NCI-H2196 treated with DMSO at 0.1 percent for 48 hours (cell line): ENCODE measurements around the gene PLK1.
"Not testable (repeated sequence)": the region's sequence is repeated elsewhere in the genome, so short reads cannot be mapped to it uniquely, and the experiment has no call there.

ENCODE experiments used
- DNase-seq: peaks from one replicate; lab custom pipeline; 2025; ENCODE audit not compliant: unreplicated experiment; lab: John Stamatoyannopoulos, UW

Gene PLK1

DNA sequence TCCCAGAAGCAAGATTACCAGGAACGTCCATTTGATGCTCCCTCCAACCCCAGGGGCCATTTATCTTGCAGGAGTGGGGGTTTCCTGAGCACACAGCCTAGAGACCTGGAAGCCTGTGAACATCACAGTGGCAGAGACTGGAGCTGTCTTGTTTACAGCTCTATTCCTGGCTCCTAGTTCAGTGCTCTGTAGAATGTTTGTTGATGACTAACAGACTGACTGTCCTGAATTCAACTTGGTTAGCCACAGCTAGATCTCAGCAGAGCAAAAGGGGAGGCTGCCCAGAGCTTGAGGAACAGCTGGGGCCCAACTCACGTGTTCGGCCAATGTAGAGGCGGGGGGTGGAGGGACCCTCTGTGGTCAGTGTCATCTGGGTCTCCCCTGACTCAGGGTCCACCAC, 27.8 kb downstream of the PLK1 start:
- no peak for DNase-seq

DNA sequence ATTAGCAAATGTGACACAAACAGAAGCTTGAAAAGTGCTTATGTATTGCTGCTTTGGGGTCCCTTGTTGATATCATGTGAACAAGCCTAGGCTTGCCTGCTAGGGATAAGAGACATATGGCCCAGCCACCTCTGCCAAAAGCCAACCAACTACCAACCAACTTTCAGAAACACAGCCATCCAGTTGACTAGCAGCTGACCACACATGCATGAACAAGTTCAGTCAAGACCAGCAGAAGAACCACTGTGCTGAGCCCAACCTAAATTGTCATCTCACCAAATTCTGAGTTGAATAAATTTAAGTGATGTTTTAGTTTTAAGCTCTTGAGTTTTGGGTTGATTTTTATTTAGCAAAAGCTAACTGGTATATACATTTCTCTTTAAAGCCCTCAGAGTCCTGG, 30.8 kb downstream of the PLK1 start:
- no peak for DNase-seq

DNA sequence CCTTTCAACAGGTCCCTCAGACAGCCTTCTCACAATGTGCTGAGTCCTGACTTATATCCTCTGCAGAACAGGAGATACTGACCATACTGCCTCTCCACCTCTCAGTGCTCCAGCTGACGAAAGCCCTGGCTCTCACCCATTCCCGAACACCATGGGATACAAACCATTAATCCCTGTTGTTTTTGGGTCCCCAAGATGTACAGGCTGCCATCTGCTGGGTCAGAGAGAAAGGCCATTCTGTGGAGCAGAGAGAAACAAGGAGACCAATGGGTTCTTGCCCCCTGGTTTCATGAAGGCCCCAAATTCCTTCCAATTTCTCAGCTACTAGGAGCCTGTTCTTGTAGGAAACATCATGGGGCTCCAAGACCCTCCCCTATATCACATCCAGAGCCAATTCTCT, 31.3 kb downstream of the PLK1 start:
- DNase-seq: no peak

DNA sequence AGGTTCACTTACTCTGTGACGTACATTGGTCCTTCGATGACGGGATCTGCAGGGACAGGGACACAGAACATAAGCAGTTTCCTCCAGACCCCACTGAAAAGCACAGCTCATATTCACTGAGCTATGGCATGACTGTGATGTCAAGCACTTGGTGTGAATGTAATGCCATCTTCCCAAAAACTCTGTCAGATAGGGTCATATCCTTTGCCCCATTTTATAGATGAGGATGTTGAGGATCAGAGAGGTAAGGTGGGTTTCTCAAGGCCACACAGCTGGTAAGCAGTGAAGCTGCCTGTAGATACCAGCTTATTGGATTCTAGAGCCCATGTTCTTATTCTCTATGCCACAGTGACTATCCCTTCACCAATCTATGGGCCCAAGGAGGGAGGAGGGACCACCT, 31.8 kb downstream of the PLK1 start:
- no peak for DNase-seq

DNA sequence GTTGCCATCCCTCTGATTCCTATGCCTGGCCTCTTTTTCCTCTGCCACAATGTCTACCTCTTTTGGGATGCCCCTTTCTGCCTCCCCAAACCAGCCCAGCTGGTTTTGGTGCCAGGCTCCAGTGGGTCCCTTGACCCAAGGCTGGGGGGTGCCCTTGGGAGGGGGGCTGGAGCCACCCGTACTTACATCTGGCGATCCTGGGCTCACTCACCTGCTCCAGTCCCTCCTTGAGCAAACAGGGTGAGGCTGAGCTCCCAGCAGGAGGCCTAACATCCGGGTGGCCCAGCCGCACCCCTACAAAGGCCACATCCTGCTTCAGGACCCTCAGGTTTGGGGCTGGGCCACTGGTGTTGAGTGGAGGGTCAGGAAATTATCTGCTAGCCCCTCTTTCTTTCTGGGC, 33.1 kb downstream of the PLK1 start:
- no peak for DNase-seq

DNA sequence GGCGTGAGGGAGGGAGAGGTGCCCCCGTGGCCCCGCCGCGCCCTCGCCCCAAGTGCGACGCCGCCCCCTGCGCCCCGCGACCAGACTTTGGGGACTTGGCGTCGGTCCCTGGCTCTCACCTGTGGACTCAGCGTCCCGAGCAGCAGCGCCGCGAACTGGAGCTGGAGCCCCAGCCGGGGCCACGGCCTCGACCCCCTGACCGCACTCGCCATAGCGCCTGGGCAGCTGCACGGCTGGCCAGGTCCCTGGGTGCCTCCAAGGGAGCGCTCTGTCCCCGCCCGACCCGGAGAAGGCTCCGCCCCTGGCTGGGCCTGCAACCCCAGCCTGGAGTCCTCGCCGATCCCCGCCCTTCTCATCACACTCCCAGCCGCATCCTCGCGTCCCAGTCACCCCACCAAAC, 34.3 kb downstream of the PLK1 start, which contains the start of gene ERN2:
TSS of gene ERN2 (minus strand) at position 247 of the 400 bp plus-strand sequence. CDS start at position 212, 35 bp downstream.
- no peak for DNase-seq

DNA sequence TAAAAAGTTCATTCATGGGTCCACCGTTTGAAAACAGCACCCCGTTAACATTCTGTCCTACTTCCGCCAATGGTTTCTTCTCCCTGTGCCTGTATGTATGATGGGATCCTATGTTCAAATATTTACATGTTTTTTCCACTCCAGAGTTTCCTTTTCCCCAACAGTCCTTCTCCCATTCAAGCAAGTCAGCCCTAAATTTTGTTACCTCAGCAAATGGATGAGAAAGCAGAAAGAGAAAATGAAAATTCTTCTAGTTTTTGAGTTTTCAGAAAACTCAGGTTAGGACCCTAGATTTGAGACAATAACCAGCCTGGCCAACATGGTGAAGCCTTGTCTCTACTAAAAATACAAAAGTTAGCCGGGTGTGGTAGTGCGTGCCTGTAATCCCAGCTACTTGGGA, 37.8 kb downstream of the PLK1 start:
- DNase-seq: no peak

DNA sequence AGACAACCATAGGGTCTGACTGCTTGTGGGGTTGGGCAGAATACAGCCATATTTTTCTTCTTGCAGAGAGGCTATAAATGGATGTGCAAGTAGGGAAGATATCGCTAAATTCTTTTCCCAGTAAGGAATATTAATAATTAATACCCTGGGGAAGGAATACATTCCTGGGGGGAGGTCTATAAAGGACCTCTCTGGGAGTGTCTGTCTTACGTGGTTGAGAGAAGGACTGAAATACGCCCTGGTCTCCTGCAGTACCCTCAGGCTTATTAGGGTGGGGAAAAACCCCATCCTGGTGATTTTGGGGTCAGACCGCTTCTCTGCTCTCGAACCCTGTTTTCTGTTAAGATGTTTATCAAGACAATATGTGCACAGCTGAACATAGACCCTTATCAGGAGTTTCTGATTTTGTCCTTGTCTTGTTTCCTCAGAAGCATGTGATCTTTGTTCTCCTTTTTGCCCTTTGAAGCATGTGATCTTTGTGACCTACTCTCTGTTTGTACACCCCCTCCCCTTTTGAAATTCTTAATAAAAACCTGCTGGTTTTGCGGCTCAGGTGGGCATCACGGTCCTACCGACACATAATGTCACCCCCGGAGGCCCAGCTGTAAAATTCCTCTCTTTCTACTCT, 44.0 kb downstream of the PLK1 start:
- DNase-seq: not testable (repeated sequence)

DNA sequence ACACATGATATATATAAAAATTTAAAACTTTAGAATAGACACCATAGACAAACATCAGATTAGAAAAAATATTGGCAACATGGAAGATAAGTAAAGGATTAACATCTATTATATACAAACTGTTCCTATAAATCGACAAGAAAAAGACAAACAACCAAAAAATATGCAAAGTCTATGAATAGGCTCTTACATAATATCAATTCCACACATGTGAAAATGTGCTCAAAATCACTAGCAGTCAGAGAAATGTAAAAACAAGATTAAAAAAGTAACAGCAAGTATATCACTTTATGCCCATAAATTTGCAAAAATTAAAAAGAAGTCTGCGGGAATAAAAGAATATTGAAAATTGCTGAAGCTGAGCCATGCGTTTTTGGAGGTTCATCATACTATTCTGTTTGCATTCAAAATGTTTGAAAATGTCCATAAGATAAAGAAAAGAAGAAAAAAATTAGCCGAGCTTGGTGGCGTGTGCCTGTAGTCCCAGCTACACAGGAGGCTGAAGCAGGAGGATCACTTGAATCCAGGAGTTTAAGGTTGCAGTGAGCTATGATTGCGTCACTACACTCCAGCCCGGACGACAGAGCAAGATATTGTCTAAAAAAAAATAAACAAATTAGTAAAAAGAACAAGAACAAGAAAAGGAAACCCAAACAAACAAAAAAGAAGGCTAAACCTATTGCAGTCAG, 45.6 kb downstream of the PLK1 start:
- no peak for DNase-seq

DNA sequence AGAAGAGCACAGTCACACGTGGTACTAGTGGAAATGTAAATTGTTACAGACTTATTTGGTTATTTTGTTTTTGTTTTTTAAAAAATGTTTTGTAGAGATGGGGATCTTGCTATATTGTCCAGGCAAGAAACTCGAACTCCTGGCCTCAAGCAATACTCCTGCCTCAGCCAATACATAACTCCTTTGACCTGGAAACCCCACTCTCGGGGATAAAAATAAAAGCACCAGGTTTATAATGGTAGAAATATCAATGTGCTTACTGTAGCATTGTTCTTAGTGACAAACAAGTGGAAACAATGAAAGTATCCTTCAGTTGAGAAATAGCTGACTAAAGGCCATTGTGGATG, 46.1 kb downstream of the PLK1 start:
- DNase-seq: no peak

DNA sequence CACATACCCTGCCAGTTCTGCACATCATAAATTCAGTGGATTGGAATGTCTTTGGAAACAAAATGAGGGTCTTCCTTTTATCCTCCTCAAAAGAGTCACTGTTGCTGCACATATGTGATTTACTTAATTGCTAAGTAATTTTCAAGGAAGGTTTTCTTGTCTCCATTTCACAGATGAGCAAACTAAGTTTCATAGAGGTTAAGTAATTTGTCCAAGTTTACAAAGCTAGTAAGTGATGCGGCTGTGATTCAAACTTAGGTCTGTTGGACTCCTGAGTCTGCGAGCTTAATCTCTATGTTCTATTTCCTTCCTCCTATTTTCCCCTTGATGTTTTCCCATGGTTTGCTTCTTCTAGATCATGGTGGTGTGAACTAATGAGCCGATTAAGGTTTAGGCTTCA, 48.0 kb downstream of the PLK1 start:
- DNase-seq: no peak

DNA sequence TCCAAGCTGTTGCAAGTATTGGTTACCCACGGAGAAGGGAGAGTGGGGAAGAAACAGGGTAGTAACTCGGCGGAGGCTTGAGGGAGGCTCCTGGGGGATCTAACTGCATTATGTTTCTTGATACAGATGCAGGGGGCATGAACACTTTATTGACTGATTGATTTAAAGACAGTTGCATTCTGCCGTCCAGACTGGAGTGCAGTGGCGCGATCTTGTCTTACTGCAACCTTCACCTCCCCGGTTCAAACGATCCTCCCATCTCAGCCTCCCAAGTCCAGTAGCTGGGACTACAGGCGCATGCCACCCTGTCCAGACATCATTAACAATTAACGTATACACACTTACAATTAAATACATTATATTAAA, 49.4 kb downstream of the PLK1 start:
- no peak for DNase-seq

DNA sequence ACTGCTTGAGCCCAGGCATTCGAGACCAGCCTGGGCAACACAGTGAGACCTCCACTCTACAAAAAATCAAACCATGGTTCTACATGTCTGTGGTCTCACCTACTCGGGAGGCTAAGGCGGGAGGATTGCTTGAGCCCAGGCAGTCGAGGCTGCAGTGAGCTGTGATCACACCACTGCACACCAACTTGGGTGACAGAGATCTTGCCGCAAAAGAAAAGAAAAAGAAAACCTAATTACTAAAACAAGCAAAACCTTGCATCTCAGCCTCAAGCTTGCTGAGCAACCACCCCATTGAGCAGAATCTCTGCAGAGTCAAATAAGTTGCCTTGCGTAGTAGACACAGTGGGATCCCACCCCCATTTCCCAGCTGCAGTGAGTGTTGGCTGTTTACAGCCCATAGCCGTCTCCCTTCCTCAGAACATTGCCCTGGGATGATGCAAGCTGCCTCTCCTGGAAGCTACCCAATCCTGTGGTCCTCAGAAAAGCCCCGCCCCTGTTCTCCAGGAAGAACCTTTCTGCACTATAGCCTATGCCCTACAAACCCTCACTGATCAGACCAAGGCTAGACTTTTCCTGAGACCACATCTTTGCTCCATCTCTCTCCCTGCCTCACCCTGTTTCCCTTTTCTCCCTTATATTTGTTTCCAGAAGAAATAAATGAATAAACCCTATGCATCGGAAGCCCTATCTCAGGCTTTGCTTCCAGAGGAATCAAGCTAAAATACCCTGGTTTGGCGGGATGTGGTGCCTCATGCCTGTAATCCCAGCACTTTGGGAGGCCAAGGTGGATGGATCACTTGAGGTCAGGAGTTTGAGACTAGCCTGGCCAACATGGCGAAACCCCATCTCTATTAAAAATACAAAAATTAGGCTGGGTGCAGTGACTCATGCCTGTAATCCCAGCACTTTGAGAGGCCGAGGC, 51.1 kb downstream of the PLK1 start:
- no peak for DNase-seq

DNA sequence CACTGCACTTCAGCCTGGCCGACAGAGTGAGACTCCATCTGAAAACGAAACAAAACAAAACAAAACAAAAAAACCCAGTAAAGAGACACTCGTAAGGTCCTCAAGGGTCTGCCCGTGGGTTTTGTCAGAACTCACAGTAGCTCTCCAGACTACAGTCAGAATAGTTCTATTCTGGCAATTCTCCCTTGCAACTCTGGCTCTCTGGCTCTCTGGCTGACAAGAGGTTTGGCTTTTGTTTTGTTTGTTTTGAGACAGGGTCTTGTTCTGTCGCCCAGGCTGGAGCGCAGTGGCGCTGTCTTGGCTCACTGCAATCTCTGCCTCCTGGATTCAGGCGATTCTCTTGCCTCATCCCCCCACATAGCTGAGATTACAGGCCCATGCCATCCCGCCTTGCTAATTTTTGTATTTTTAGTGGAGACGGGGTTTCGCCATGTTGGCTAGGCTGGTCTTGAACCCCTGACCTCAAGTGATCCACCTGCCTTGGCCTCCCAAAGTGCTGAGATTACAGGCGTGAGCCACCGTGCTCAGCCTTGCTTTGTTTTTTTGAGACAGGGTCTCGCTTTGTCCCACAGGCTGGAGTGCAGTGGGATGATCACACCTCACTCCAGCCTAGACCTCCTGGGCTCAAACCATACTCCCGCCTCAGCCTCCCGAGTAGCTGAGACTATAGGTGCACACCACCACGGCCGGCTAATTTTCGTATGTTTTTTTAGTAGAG, 55.6 kb downstream of the PLK1 start:
- DNase-seq: no peak

DNA sequence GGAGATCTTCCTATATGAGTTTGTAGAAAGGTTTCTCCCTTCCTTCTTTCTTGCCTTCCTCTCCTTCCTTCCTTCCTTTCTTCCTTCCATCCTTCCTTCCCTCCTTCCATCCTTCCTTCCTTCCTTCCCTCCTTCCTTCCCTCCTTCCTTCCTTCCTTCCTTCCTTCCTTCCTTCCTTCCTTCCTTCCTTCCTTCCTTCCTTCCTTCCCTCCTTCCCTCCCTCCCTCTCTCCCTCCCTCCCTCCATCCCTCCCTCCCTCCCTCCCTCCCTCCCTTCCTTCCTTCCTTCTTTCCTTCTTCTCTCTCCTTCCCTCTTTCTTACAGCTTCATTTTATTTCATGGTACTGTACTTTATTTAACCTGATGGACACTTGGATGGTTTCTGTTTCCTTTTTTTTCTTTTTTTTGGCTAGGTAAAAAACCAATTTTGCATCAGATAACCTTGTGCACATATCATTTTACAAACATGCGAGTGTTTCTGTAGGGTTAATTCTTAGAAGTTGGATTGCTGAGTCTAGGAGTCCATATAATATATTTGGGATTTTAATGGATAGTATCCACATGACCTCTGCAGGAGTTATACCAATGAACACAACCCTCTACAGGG, 58.8 kb downstream of the PLK1 start:
- DNase-seq: not testable (repeated sequence)

DNA sequence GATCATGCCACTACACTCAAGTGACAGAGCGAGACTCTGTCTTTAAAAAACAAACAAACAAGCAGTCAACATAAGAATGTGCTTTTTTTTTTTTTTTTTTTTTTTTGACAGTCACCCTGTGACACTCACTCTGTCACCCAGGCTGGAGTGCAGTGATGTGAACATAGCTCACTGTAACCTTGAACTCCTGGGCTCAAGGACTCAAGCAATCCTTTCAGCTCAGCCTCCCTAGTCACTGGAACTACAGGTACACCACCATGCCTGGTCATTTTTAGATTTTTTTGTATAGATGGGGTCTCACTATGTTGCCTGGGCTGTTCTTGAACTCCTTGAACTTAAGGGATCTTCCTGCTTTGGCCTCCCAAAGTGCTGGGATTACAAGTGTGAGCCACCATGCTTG, 60.8 kb downstream of the PLK1 start:
- DNase-seq: no peak
